Nephron progenitor cell (in vitro differentiated cells): ENCODE data around the gene WFDC12.

ENCODE experiments used
- DNase-seq: peaks from one replicate; pipeline ENCODE4 v3.0.0; 2021
- H3K27ac Mint-ChIP-seq: 2 replicates; pipeline ENCODE4 v1.8.0; 2021; ENCODE audit warnings: mild to moderate bottlenecking, moderate library complexity, mixed read lengths
- H3K27me3 Mint-ChIP-seq: 2 replicates; pipeline ENCODE4 v1.8.0; 2021; ENCODE audit warnings: mild to moderate bottlenecking, low read depth, mixed read lengths; ENCODE audit not compliant: poor library complexity
- H3K36me3 Mint-ChIP-seq: 2 replicates; pipeline ENCODE4 v1.8.0; 2021; ENCODE audit warnings: low read depth, mixed read lengths
- H3K4me1 Mint-ChIP-seq: 2 replicates; pipeline ENCODE4 v1.8.0; 2021; ENCODE audit warnings: mixed read lengths
- H3K4me3 Mint-ChIP-seq: 2 replicates; pipeline ENCODE4 v1.8.0; 2021; ENCODE audit warnings: mild to moderate bottlenecking, moderate library complexity, mixed read lengths
- H3K9me3 Mint-ChIP-seq: 2 replicates; pipeline ENCODE4 v1.8.0; 2021; ENCODE audit warnings: mild to moderate bottlenecking, moderate library complexity, mixed read lengths
- TF ChIP-seq, protein P1 (sequence below): fragments of 200-600 bp; sonication (generic); IDR thresholded peaks from 2 replicates; pipeline ENCODE4 v1.5.0; 2021; ENCODE audit warnings: antibody characterized with exemption

WFDC12 gene

GRCh38 chr20:45083127-45083526 is 41.1 kb downstream of the WFDC12 start:
- no peaks in the 10 kb centered on the region for H3K27me3 Mint-ChIP-seq
- DNase-seq = no peak
- peaks cover 3% of the 10 kb centered on the region for H3K4me1 Mint-ChIP-seq
- peaks cover 61% of the 10 kb centered on the region for H3K36me3 Mint-ChIP-seq
- TF ChIP-seq, protein P1, sequence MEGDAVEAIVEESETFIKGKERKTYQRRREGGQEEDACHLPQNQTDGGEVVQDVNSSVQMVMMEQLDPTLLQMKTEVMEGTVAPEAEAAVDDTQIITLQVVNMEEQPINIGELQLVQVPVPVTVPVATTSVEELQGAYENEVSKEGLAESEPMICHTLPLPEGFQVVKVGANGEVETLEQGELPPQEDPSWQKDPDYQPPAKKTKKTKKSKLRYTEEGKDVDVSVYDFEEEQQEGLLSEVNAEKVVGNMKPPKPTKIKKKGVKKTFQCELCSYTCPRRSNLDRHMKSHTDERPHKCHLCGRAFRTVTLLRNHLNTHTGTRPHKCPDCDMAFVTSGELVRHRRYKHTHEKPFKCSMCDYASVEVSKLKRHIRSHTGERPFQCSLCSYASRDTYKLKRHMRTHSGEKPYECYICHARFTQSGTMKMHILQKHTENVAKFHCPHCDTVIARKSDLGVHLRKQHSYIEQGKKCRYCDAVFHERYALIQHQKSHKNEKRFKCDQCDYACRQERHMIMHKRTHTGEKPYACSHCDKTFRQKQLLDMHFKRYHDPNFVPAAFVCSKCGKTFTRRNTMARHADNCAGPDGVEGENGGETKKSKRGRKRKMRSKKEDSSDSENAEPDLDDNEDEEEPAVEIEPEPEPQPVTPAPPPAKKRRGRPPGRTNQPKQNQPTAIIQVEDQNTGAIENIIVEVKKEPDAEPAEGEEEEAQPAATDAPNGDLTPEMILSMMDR = no peak
- no peak overlapping the region for H3K4me3 Mint-ChIP-seq
- H3K27ac Mint-ChIP-seq = no peak overlapping the region
- H3K9me3 Mint-ChIP-seq = peaks cover 24% of the 10 kb centered on the region

- Mint-ChIP-seq H3K4me3 (no peak overlapping the region), H3K27me3 (no peaks in the 10 kb centered on the region)
These were observed 41.8 kb downstream of the WFDC12 start for GRCh38 chr20:45082468-45082867.

DNA sequence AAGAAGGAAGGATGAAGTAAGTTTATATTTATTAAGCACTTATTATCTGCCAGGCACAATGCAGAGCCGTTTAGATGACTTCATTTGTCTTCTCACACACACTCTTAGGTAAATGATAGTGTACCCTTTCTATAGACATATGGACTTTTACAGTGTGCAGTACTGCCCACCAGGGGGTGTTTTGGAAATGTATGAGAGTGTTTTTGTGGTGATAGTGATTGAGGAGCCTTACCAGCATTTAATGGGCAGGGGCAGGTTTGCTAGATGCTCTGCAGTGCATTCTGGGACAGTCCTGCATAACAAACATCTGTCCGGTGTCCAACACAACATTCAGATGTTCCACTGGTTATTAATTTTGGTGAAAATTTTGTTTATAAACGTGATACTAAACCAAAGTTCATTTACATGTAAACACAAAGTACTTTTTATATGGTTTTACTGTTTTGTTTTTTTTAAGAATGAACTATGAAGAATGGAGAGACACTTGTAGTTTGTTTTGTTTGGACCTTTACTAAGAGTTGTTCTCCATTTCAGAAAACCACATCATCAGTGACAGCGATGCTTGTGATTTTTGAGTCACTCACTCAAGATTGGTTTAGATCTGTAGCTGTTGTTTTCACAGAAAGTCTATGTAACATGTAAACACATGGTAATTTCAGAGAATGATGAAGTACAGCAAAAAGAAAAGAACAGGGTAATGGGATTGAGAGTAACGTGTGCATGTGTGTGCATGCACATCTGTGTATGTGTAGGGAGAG is 43.2 kb downstream of the WFDC12 start:
- Mint-ChIP-seq H3K27ac (no peak overlapping the region), H3K4me3 (no peak overlapping the region), H3K9me3 (peaks cover 24% of the 10 kb centered on the region), H3K4me1 (peaks cover 16% of the 10 kb centered on the region), H3K27me3 (no peaks in the 10 kb centered on the region), H3K36me3 (peaks cover 71% of the 10 kb centered on the region)
- TF ChIP-seq, protein P1 = peak; percentile 21
- DNase-seq = no peak

More at GRCh38 chr20:45082468-45082867, 41.8 kb downstream of the WFDC12 start:
- no peak for DNase-seq
- Mint-ChIP-seq H3K27ac (no peak overlapping the region), H3K4me1 (peaks cover 3% of the 10 kb centered on the region), H3K9me3 (peaks cover 24% of the 10 kb centered on the region), H3K36me3 (peaks cover 63% of the 10 kb centered on the region)
- TF ChIP-seq, protein P1 = no peak

GRCh38 chr20:45077559-45077958 is 46.7 kb downstream of the WFDC12 start:
- Mint-ChIP-seq H3K27ac (no peak overlapping the region), H3K9me3 (peaks cover 12% of the 10 kb centered on the region), H3K4me3 (no peak overlapping the region), H3K27me3 (no peaks in the 10 kb centered on the region), H3K36me3 (peaks cover 65% of the 10 kb centered on the region), H3K4me1 (peaks cover 31% of the 10 kb centered on the region)
- no peak for DNase-seq
- TF ChIP-seq, protein P1 = no peak
